ENCODE results near the gene ASCL1. TPM values are rescaled to one million over a fixed set of nuclear protein-coding genes. Genes with fewer than 3 reads are reported as not detected.

ASCL1 gene
- total and polyA plus RNA-seq, 4 donors: 0.06 TPM; not detected in 3

GRCh38 chr12:102939059-102939458, 18.4 kb upstream of the ASCL1 start:
- no peak overlapping the region for H3K4me3 ChIP-seq (ENCODE audit: low read depth in 1 of 3, low read length in 3 of 3)
- H3K4me1 ChIP-seq (ENCODE audit: control insufficient read depth in 4 of 4, insufficient read depth in 4 of 4, low read length in 3 of 4): peaks cover 0 to 14% (median 9%) of the 10 kb centered on the region in 4 donors
- WGBS: 55% methylated on average over 2 of the region's 2 CpGs
- no peak overlapping the region for H3K27ac ChIP-seq (ENCODE audit: low read depth in 1 of 2, low read length in 2 of 2)
- no peaks in the 10 kb centered on the region for H3K9me3 ChIP-seq (ENCODE audit: control insufficient read depth in 4 of 4, low read length in 3 of 4)
- no peaks in the 10 kb centered on the region for H3K36me3 ChIP-seq (ENCODE audit: control insufficient read depth in 4 of 4, insufficient read depth in 3 of 4, low read depth in 1 of 4, low read length in 3 of 4)
- DNase-seq (ENCODE audit: low spot score): no peak
- peak in 1 of 2 donors; percentile 55 for TF ChIP-seq RAD21 (IDR thresholded peaks at IDR 0.05)
- TF ChIP-seq SP1 (IDR thresholded peaks at IDR 0.05): no peak
- no peak overlapping the region for H3K9ac ChIP-seq (ENCODE audit: low read depth in 1 of 2, low read length in 2 of 2)
- no peaks in the 10 kb centered on the region for H3K27me3 ChIP-seq (ENCODE audit: control insufficient read depth in 4 of 4, insufficient read depth in 4 of 4, low read length in 3 of 4)

- Histone ChIP-seq H3K4me3 (ENCODE audit: low read depth in 1 of 3, low read length in 3 of 3) (no peak overlapping the region), H3K36me3 (ENCODE audit: control insufficient read depth in 4 of 4, insufficient read depth in 3 of 4, low read depth in 1 of 4, low read length in 3 of 4) (no peaks in the 10 kb centered on the region), H3K4me1 (ENCODE audit: control insufficient read depth in 4 of 4, insufficient read depth in 4 of 4, low read length in 3 of 4) (peaks cover 0 to 14% (median 9%) of the 10 kb centered on the region in 4 donors), H3K27ac (ENCODE audit: low read depth in 1 of 2, low read length in 2 of 2) (no peak overlapping the region), H3K9ac (ENCODE audit: low read depth in 1 of 2, low read length in 2 of 2) (no peak overlapping the region), H3K27me3 (ENCODE audit: control insufficient read depth in 4 of 4, insufficient read depth in 4 of 4, low read length in 3 of 4) (no peaks in the 10 kb centered on the region), H3K9me3 (ENCODE audit: control insufficient read depth in 4 of 4, low read length in 3 of 4) (no peaks in the 10 kb centered on the region)
- no peak for DNase-seq (ENCODE audit: low spot score)
- WGBS: 50% methylated on average over 2 of the region's 2 CpGs
- TF ChIP-seq CTCF (IDR thresholded peaks at IDR 0.05; ENCODE audit: low read depth, low read length, missing input control) (peak; percentile 68), RAD21 (IDR thresholded peaks at IDR 0.05) (peak; percentile 95 to 98), NR2F2 (IDR thresholded peaks at IDR 0.05) (no peak), REST (IDR thresholded peaks at IDR 0.05) (no peak)
Measured at GRCh38 chr12:102939670-102940222, 17.7 kb upstream of the ASCL1 start.

- H3K9ac ChIP-seq (ENCODE audit: low read depth in 1 of 2, low read length in 2 of 2): no peak overlapping the region
- H3K4me3 ChIP-seq (ENCODE audit: low read depth in 1 of 3, low read length in 3 of 3): no peak overlapping the region
- no peaks in the 10 kb centered on the region for H3K27me3 ChIP-seq (ENCODE audit: control insufficient read depth in 4 of 4, insufficient read depth in 4 of 4, low read length in 3 of 4)
- peaks cover 0 to 4% (median 1%) of the 10 kb centered on the region in 4 donors for H3K9me3 ChIP-seq (ENCODE audit: control insufficient read depth in 4 of 4, low read length in 3 of 4)
- no peak for DNase-seq (ENCODE audit: low spot score)
- peaks cover 4 to 19% (median 15%) of the 10 kb centered on the region in 4 donors for H3K4me1 ChIP-seq (ENCODE audit: control insufficient read depth in 4 of 4, insufficient read depth in 4 of 4, low read length in 3 of 4)
- no peaks in the 10 kb centered on the region for H3K36me3 ChIP-seq (ENCODE audit: control insufficient read depth in 4 of 4, insufficient read depth in 3 of 4, low read depth in 1 of 4, low read length in 3 of 4)
- H3K27ac ChIP-seq (ENCODE audit: low read depth in 1 of 2, low read length in 2 of 2): no peak overlapping the region
- WGBS: 51% methylated on average over 2 of the region's 2 CpGs
- TF ChIP-seq FOXA1 (IDR thresholded peaks at IDR 0.05): no peak
- TF ChIP-seq FOXA2 (IDR thresholded peaks at IDR 0.05): no peak
- no peak for TF ChIP-seq MAX (IDR thresholded peaks at IDR 0.05)
- TF ChIP-seq RAD21 (IDR thresholded peaks at IDR 0.05): no peak
- no peak for TF ChIP-seq HNF4A (conservative IDR thresholded peaks at IDR 0.05)
- TF ChIP-seq REST (IDR thresholded peaks at IDR 0.05): no peak
- TF ChIP-seq ZBTB33 (IDR thresholded peaks at IDR 0.05): no peak
- TF ChIP-seq CTCF (IDR thresholded peaks at IDR 0.05; ENCODE audit: low read depth, low read length, missing input control): no peak
- no peak for TF ChIP-seq TAF1 (conservative IDR thresholded peaks at IDR 0.05)
- no peak for TF ChIP-seq SP1 (IDR thresholded peaks at IDR 0.05)
- TF ChIP-seq YY1 (IDR thresholded peaks at IDR 0.05): no peak
- no peak for TF ChIP-seq JUND (IDR thresholded peaks at IDR 0.05)
Measured at GRCh38 chr12:102946042-102946441, 11.4 kb upstream of the ASCL1 start.
